OCI-LY3 (cell line): ENCODE measurements around the gene ALDOC.

Experiments used
- EZH2phosphoT487 ChIP-seq: fragments of 200-600 bp; shearing (Covaris generic); IDR thresholded peaks from 2 replicates; pipeline ENCODE4 v1.6.1; 2018; ENCODE audit warnings: antibody characterized with exemption, mixed run types, low read depth
- TF ChIP-seq, protein P1 (sequence below): fragments of 200-600, 300-600 bp; sonication (generic); IDR thresholded peaks from 2 replicates; pipeline ENCODE4 v1.5.1; 2014; ENCODE audit warnings: antibody characterized with exemption, low read length, low read depth

DNA sequence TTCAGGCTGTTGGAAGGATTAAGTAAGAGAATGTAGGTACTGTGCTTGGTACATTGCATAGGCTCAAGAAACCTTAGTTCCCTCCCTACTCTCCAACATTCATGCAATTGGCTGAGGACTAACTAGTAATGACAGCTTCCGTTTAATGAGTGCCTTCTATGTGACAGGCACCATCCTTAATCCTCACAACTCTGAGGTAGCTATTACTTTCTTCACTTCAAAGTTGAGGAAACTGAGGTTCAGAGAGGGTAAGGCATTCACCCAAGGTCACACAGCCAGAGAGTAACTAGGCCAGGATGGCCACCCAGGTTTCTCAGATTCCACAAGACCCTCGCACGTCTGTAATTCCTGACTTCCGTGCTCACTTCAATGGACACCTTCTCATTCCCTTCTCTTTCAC, 46.4 kb downstream of the ALDOC start:
- TF ChIP-seq, protein P1, sequence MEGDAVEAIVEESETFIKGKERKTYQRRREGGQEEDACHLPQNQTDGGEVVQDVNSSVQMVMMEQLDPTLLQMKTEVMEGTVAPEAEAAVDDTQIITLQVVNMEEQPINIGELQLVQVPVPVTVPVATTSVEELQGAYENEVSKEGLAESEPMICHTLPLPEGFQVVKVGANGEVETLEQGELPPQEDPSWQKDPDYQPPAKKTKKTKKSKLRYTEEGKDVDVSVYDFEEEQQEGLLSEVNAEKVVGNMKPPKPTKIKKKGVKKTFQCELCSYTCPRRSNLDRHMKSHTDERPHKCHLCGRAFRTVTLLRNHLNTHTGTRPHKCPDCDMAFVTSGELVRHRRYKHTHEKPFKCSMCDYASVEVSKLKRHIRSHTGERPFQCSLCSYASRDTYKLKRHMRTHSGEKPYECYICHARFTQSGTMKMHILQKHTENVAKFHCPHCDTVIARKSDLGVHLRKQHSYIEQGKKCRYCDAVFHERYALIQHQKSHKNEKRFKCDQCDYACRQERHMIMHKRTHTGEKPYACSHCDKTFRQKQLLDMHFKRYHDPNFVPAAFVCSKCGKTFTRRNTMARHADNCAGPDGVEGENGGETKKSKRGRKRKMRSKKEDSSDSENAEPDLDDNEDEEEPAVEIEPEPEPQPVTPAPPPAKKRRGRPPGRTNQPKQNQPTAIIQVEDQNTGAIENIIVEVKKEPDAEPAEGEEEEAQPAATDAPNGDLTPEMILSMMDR, result no peak
- TF ChIP-seq EZH2phosphoT487, result no peak
